Measurements from ENCODE around the gene LHX4.
"Not testable (repeated sequence)": the region's sequence is repeated elsewhere in the genome, so short reads cannot be mapped to it uniquely, and the experiment has no call there.

Gene LHX4

DNA sequence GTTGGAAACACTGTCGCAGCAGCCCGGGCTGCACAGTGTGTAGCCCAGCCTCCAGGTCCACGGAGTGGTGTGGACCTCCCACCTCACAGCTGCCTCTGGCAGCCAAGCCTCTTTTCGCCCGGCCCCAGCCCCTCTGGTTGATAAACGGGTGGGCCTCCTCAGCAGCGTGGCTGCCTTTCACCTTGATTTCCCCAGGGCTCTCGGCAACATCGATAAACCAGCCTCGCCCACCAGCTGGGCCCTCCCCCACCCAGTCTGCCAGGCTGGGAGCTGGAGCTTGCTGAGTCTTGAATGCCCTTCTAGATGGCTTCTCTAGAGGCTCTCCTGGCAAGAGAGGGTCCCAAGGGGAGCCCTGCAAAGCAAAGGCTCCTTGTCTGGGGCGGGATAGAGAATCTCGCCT, 31.0 kb upstream of the LHX4 start:
- Histone ChIP-seq H3K27me3 (ENCODE audit: control insufficient read depth, insufficient read depth, low read length) (no peaks in the 10 kb centered on the region), H3K4me3 (ENCODE audit: low read depth, low read length) (no peak overlapping the region), H3K9me3 (ENCODE audit: control insufficient read depth, insufficient read depth, low read length) (no peaks in the 10 kb centered on the region), H3K36me3 (ENCODE audit: control insufficient read depth, insufficient read depth, low read length) (peaks cover 12% of the 10 kb centered on the region), H3K4me1 (ENCODE audit: control insufficient read depth, insufficient read depth, low read length) (no peaks in the 10 kb centered on the region), H3K9ac (ENCODE audit: low read depth, low read length) (no peak overlapping the region)

GRCh38 chr1:180201451-180202200, 28.4 kb upstream of the LHX4 start:
- Histone ChIP-seq H3K9ac (ENCODE audit: low read depth, low read length) (no peak overlapping the region), H3K9me3 (ENCODE audit: control insufficient read depth, insufficient read depth, low read length) (no peaks in the 10 kb centered on the region), H3K4me3 (ENCODE audit: low read depth, low read length) (no peak overlapping the region), H3K27me3 (ENCODE audit: control insufficient read depth, insufficient read depth, low read length) (no peaks in the 10 kb centered on the region), H3K36me3 (ENCODE audit: control insufficient read depth, insufficient read depth, low read length) (peaks cover 5% of the 10 kb centered on the region), H3K4me1 (ENCODE audit: control insufficient read depth, insufficient read depth, low read length) (no peaks in the 10 kb centered on the region)

GRCh38 chr1:180202588-180202987, 27.5 kb upstream of the LHX4 start:
- H3K36me3 ChIP-seq (ENCODE audit: control insufficient read depth, insufficient read depth, low read length); H3K9ac ChIP-seq (ENCODE audit: low read depth, low read length); H3K4me1 ChIP-seq (ENCODE audit: control insufficient read depth, insufficient read depth, low read length); H3K4me3 ChIP-seq (ENCODE audit: low read depth, low read length); H3K9me3 ChIP-seq (ENCODE audit: control insufficient read depth, insufficient read depth, low read length); H3K27me3 ChIP-seq (ENCODE audit: control insufficient read depth, insufficient read depth, low read length): not testable (repeated sequence)

GRCh38 chr1:180204231-180204630, 25.8 kb upstream of the LHX4 start:
- no peak overlapping the region for H3K9ac ChIP-seq (ENCODE audit: low read depth, low read length)
- H3K4me1 ChIP-seq (ENCODE audit: control insufficient read depth, insufficient read depth, low read length) = no peaks in the 10 kb centered on the region
- no peaks in the 10 kb centered on the region for H3K9me3 ChIP-seq (ENCODE audit: control insufficient read depth, insufficient read depth, low read length)
- no peaks in the 10 kb centered on the region for H3K36me3 ChIP-seq (ENCODE audit: control insufficient read depth, insufficient read depth, low read length)
- no peaks in the 10 kb centered on the region for H3K27me3 ChIP-seq (ENCODE audit: control insufficient read depth, insufficient read depth, low read length)
- no peak overlapping the region for H3K4me3 ChIP-seq (ENCODE audit: low read depth, low read length)

DNA sequence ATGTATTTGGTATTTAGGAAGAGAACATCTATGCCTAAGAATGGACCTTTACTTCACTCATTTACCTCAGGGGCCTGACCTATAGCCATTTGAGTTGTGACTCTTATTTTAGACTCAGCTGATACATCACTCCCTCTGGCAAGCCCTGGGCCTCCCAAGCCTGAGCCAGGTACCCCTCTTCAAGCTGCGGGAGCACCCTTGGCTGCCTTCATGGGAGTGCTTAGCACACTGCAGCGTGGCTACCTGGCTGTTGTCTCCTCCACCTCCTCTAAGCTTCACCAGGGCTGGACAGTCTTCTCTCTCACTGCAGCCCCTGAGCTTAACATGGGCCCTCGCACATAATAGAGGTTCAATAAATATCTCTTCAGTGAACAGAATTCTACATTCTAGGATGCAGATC, 23.5 kb upstream of the LHX4 start:
- Histone ChIP-seq H3K4me1 (ENCODE audit: control insufficient read depth, insufficient read depth, low read length) (no peaks in the 10 kb centered on the region), H3K27me3 (ENCODE audit: control insufficient read depth, insufficient read depth, low read length) (no peaks in the 10 kb centered on the region), H3K36me3 (ENCODE audit: control insufficient read depth, insufficient read depth, low read length) (no peaks in the 10 kb centered on the region), H3K9ac (ENCODE audit: low read depth, low read length) (no peak overlapping the region), H3K9me3 (ENCODE audit: control insufficient read depth, insufficient read depth, low read length) (no peaks in the 10 kb centered on the region), H3K4me3 (ENCODE audit: low read depth, low read length) (no peak overlapping the region)

GRCh38 chr1:180208264-180208663, 21.8 kb upstream of the LHX4 start:
- Histone ChIP-seq H3K9ac (ENCODE audit: low read depth, low read length) (no peak overlapping the region), H3K36me3 (ENCODE audit: control insufficient read depth, insufficient read depth, low read length) (no peaks in the 10 kb centered on the region), H3K9me3 (ENCODE audit: control insufficient read depth, insufficient read depth, low read length) (no peaks in the 10 kb centered on the region), H3K27me3 (ENCODE audit: control insufficient read depth, insufficient read depth, low read length) (no peaks in the 10 kb centered on the region), H3K4me3 (ENCODE audit: low read depth, low read length) (no peak overlapping the region), H3K4me1 (ENCODE audit: control insufficient read depth, insufficient read depth, low read length) (no peaks in the 10 kb centered on the region)

- no peaks in the 10 kb centered on the region for H3K36me3 ChIP-seq (ENCODE audit: control insufficient read depth, insufficient read depth, low read length)
- no peaks in the 10 kb centered on the region for H3K4me1 ChIP-seq (ENCODE audit: control insufficient read depth, insufficient read depth, low read length)
- no peak overlapping the region for H3K9ac ChIP-seq (ENCODE audit: low read depth, low read length)
- no peaks in the 10 kb centered on the region for H3K27me3 ChIP-seq (ENCODE audit: control insufficient read depth, insufficient read depth, low read length)
- no peak overlapping the region for H3K4me3 ChIP-seq (ENCODE audit: low read depth, low read length)
- no peaks in the 10 kb centered on the region for H3K9me3 ChIP-seq (ENCODE audit: control insufficient read depth, insufficient read depth, low read length)
These were observed 19.9 kb upstream of the LHX4 start for GRCh38 chr1:180210008-180210620.

DNA sequence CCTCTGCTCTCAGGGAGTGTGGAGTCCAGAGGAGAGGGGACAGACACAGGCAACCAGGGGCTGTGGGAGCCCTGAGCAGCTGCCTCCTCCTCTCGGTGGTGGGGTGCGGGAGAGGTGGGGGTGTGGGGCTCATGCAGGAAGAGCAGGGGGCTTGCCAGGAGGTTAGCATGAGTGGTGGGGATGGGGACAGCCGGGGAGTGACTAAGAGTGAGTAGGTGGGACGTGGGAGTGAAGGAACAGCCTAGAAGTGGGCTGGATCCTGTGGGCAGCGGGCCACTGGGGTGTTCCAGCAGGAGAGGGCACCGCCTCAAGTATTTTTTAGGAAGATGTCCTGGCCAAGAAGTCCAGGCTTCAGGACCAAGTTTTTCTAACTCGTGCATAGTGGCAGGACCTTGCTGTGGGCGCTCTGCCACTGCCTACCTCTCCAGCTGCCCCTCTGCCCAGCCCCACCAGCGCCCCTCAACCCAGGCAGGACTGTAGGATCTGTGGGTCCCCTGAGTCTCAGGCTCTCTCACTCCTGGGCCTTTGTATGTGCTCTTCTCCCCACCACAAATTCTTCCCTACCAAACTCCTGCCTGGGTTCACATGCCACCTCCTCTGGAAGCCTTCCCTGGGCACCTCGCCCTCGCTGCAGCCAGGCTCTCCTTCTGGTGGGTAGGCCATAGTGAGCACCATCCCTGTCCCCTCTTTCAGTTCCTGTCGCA, 18.8 kb upstream of the LHX4 start:
- no peaks in the 10 kb centered on the region for H3K4me1 ChIP-seq (ENCODE audit: control insufficient read depth, insufficient read depth, low read length)
- no peaks in the 10 kb centered on the region for H3K9me3 ChIP-seq (ENCODE audit: control insufficient read depth, insufficient read depth, low read length)
- H3K4me3 ChIP-seq (ENCODE audit: low read depth, low read length) = no peak overlapping the region
- H3K27me3 ChIP-seq (ENCODE audit: control insufficient read depth, insufficient read depth, low read length) = no peaks in the 10 kb centered on the region
- H3K9ac ChIP-seq (ENCODE audit: low read depth, low read length) = no peak overlapping the region
- H3K36me3 ChIP-seq (ENCODE audit: control insufficient read depth, insufficient read depth, low read length) = no peaks in the 10 kb centered on the region

DNA sequence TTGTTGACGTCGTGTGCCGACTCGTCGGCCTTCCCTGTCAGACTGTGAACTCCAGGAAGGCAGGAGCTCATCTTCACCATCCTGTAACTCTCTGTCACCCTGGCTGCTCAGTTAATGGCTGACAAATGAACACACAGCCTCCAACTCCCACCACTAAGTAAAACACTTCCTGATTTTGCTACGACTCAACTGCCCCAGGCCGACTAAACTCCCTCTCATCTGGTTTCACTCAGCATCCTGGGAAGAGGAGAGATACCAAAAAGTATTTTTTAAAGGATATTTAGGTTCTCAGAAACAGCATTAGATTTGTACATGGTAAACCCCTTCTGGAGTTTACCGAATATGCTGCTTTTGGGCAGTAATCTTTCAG, 18.2 kb upstream of the LHX4 start:
- H3K9me3 ChIP-seq (ENCODE audit: control insufficient read depth, insufficient read depth, low read length) = no peaks in the 10 kb centered on the region
- H3K4me1 ChIP-seq (ENCODE audit: control insufficient read depth, insufficient read depth, low read length) = no peaks in the 10 kb centered on the region
- H3K9ac ChIP-seq (ENCODE audit: low read depth, low read length) = no peak overlapping the region
- H3K36me3 ChIP-seq (ENCODE audit: control insufficient read depth, insufficient read depth, low read length) = no peaks in the 10 kb centered on the region
- H3K4me3 ChIP-seq (ENCODE audit: low read depth, low read length) = no peak overlapping the region
- no peaks in the 10 kb centered on the region for H3K27me3 ChIP-seq (ENCODE audit: control insufficient read depth, insufficient read depth, low read length)

DNA sequence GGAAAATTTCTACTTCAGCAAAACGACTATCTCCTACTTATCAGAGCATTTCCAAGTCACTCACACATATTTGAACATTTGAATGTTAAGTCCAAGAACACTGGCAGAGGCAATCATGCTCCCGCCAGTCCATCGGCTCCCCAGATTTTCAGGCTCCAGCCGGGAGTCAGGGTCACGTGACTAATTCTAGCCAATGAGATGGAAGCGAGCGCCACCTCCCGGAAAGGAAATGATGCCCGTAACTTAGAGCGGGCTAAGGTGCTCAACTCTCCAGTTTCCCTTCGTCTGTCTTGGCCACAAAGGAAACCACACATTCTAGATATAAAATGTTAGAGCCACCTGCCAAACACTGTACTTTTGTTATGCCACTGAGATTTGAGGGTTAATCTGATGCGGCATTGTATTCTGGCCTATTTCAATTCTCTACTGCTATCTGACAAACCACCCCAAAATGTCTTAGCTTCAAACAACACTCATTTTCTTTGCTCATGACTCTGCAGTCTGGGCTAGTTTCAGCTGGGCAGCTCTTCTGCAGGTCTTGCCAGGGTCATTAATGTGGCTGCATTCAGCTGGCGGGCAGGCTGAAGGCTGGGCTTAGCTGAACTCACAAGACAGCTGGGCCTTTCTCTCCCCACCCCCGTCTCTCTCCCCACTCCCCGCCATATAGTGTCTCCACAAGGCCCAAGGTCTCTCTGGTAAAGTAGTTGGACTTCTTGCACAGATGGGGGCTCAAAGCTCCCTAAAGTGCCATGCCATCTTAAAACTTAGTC, 16.5 kb upstream of the LHX4 start:
- Histone ChIP-seq H3K9me3 (ENCODE audit: control insufficient read depth, insufficient read depth, low read length) (no peaks in the 10 kb centered on the region), H3K9ac (ENCODE audit: low read depth, low read length) (no peak overlapping the region), H3K27me3 (ENCODE audit: control insufficient read depth, insufficient read depth, low read length) (peaks cover 3% of the 10 kb centered on the region), H3K4me3 (ENCODE audit: low read depth, low read length) (no peak overlapping the region), H3K4me1 (ENCODE audit: control insufficient read depth, insufficient read depth, low read length) (no peaks in the 10 kb centered on the region), H3K36me3 (ENCODE audit: control insufficient read depth, insufficient read depth, low read length) (no peaks in the 10 kb centered on the region)

- no peaks in the 10 kb centered on the region for H3K36me3 ChIP-seq (ENCODE audit: control insufficient read depth, insufficient read depth, low read length)
- H3K9ac ChIP-seq (ENCODE audit: low read depth, low read length) = no peak overlapping the region
- H3K4me3 ChIP-seq (ENCODE audit: low read depth, low read length) = no peak overlapping the region
- peaks cover 7% of the 10 kb centered on the region for H3K27me3 ChIP-seq (ENCODE audit: control insufficient read depth, insufficient read depth, low read length)
- no peaks in the 10 kb centered on the region for H3K9me3 ChIP-seq (ENCODE audit: control insufficient read depth, insufficient read depth, low read length)
- no peaks in the 10 kb centered on the region for H3K4me1 ChIP-seq (ENCODE audit: control insufficient read depth, insufficient read depth, low read length)
These were observed 14.0 kb upstream of the LHX4 start for GRCh38 chr1:180215856-180216625.
